ENCODE data around the gene ABCG2.
"Not testable (repeated sequence)": the region's sequence is repeated elsewhere in the genome, so short reads cannot be mapped to it uniquely, and the experiment has no call there.

ABCG2 gene

DNA sequence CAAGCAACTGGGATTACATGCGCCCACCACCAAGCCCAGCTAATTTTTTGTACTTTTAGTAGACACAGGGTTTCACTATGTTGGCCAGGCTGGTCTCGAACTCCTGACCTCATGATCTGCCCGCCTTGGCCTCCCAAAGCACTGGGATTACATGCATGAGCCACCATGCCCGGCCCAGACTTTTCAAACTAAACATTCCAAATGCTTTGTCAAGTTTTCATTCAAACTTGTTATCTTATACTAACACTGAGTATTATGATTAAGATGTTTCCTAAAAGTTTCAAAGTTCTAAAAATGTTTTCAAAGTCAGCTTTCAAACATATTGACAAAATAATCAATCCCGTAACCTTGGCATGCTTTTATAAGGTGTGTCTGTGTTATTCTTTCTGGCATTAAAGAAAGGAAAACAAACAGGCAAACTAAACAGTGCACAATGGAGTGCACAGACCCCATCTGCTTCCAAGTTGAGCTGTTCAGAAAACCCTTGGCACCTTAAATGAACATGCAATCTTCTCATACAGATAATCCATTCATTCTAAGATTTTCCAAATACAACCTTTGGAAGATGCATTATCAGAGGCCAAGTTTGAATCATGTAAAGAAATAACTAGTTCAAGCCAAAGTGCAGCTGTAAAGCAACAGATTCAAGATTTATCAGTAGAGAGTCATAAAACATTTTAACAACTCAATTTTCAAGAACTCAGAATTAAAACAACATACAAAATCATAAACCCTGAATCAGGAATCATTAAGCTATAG lies 49.1 kb downstream of the ABCG2 start:
- DNase-seq, result no peak

GRCh38 chr4:88108747-88109122 lies 49.7 kb downstream of the ABCG2 start:
- no peak for DNase-seq

- not testable (repeated sequence) for DNase-seq
These were observed 50.4 kb downstream of the ABCG2 start for GRCh38 chr4:88108108-88108465.

DNA sequence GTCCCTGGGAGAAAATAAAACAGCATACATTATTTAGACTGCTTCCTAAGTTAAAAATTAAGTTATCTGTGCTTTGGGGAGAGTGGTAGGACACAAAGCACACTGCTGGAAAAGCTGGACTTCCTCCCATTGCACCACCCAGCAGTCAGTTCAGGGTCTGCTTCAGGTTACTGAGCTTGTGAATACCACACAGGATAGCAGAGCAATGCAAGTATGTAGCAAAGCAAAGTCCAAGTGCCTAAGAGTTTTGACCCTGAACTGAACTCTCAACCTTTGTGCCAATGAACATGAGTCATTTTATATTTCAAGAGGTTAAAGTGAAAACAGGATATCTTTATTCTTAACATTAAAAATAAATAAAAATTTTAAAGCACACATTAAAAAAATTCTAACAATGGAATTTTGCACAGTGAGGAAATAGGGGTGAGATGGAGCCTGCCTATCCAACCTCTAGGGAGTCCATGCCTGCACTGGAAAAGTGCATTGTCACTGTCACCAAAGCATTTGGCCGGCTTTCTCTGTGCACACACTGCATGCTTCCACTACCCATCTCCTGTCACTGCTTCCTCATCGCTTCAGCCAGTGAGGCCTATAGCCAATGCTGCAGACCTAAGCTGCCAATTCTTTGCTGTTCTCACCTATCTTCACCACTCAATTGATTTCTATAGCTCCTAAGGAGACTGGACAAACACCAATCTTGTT lies 50.9 kb downstream of the ABCG2 start:
- no peak for DNase-seq

DNA sequence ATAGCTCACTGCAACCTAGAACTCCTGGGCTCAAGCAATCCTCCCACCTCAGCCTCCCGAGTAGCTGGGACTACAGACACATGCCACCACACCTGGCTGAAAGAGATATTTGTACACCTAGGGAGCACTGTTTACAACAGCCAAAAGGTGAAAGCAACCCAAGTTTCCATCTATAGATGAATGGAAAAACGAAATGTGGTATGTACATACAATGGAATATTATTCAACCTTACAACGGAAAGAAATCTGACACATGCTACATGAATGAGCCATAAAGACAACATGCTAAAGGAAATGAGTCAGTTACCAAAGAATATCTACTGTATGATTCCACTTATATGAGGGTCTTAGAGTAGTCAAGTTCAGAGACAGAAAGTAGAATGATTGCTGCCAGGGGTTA lies 52.2 kb downstream of the ABCG2 start:
- no peak for DNase-seq

- DNase-seq, result no peak
These were observed 53.4 kb downstream of the ABCG2 start for GRCh38 chr4:88104902-88105610.

DNA sequence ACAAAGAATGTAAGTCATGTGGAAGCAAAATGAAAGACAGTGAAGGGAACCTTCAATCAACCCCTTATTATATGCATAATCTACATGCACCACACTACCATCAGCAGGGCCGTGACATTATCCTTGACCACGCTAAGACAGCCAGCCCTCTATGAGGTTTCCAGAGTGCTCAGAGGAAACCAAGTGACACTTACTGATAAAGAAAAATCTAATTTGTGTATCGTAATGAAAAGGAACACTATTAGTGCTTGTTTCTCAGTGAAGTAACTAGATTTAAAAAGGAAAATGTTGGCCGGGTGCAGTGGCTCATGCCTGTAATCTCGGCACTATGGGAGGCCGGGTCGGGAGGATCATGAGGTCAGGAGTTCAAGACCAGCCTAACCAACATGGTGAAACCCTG lies 56.4 kb downstream of the ABCG2 start:
- no peak for DNase-seq

GRCh38 chr4:88101165-88101564 lies 57.3 kb downstream of the ABCG2 start:
- DNase-seq, result no peak

- no peak for DNase-seq
These were observed 59.3 kb downstream of the ABCG2 start for GRCh38 chr4:88098993-88099752.

GRCh38 chr4:88097781-88098180 lies 60.7 kb downstream of the ABCG2 start:
- DNase-seq, result no peak

- no peak for DNase-seq
These were observed 61.1 kb downstream of the ABCG2 start for GRCh38 chr4:88097301-88097700.

DNA sequence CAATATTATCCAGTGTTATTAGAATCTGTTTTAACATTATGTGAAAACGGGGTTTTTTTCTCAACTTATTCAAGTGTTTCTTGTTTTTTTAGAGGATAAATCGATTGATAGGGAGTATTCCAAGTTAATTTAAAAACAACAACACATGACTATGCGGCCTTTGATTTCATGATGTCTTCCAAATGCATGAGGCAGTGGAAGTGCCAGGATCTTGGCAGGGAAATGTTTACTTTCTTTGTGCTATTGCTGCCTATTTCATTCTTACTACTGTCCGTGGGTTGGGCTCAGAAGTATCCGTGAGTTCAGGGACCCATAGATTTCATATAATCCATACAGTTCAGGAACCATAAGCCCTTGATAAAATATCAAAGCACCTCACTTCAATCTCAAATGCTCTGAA lies 64.6 kb downstream of the ABCG2 start:
- no peak for DNase-seq

DNA sequence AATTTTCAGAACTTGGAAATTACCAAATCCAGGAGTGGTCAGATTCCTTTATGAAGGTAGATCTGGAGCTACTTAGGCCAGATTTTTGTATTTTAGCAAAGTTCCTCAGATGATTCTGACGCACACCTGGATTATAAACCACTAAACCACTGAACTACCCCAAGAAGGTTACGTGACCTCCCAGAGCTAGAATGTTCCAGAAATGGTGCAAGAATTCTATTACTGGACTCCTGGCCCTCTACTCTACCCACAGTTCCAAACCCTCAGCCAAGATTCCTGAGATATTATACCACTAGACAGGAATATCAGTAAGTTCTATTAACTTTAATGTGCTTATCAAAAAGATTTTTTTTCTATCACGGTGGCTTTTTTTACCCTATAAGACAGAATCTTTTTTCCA lies 67.1 kb downstream of the ABCG2 start:
- DNase-seq, result no peak

- DNase-seq, result no peak
These were observed 67.5 kb downstream of the ABCG2 start for GRCh38 chr4:88090898-88091297.

- no peak for DNase-seq
These were observed 71.4 kb downstream of the ABCG2 start for GRCh38 chr4:88087004-88087403.

DNA sequence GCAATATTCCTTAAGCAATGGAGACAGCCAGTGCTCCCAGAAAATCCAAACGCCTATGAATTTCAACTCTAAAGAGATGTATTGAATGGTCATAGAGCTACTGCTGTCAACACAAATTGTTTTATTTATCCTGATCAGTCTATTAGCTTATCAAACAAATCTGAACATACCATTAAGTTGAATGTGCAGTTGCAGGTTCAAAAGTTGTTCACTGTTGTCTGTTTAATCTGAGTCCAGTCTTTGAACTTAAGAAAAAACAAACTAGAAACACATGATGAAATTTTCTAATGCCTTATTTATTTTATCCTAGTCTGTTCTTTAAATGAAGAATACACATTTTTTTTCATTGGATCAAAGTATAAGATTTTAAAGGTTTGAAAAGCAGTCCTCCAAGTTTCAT lies 77.8 kb downstream of the ABCG2 start:
- DNase-seq, result no peak

GRCh38 chr4:88078579-88078978 lies 79.9 kb downstream of the ABCG2 start:
- no peak for DNase-seq

DNA sequence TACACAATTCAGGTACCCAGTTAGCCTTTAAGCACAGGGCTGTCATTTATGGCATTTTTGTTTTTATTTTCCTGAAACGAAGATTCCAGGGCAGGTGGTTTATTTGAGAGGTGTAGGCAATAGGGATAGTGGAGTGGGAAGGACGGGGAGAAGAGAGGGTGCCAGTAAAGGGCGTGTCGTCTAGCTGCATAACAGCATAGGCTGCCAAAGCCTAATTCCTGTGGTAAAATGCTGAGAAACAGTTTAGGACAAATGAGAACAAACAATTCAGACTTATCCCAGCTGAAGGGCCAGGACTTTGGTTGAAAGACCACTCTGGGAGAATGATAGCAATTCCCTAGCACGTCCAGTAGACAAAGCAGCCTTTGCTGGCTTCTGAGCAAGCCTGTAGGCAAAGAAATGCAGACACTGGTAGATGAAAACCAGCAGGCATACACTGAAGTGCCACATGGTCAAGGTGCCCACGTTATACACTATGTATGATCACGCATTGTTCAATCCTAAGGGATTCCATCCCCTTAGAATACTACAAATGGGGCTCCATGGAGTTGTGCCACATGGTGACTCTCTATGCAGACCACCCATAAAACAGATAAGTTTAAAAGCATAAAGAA lies 80.4 kb downstream of the ABCG2 start:
- no peak for DNase-seq

DNA sequence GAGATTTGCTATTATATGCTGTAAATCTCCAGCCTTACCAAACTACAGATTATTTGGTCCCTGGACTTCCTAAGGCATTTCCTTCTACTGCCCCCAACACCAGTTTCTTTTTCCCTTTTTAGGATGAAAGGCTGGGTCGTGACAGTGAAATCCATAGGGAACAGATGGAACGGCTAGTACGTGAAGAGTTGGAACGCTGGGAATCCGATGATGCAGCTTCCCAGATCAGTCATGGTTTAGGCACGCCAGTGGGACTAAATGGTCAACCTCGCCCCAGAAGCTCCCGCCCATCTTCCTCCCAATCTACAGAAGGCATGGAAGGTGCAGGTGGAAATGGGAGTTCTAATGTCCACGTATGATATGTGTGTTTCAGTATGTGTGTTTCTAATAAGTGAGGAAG lies 83.1 kb downstream of the ABCG2 start:
- DNase-seq, result no peak

DNA sequence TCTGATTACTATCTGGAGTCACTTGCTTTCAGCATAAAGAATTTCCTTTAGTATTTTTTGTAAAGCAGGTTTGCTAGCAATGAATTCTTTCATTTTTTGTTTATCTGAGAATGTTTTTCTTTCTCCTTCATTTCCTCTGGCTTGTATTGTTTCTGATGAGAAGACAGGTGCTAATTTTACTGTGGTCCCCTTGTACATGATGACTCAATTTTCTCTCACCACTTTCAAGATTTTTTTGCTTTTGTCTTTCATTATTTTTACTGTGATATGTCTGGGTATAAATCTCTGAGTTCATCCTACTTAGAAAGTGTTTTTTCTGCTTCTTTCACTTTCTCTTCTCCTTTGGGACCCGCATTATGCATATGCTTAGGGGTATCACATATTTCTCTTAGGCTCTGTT lies 88.4 kb downstream of the ABCG2 start:
- no peak for DNase-seq

GRCh38 chr4:88064410-88064809 lies 94.0 kb downstream of the ABCG2 start:
- DNase-seq, result no peak

DNA sequence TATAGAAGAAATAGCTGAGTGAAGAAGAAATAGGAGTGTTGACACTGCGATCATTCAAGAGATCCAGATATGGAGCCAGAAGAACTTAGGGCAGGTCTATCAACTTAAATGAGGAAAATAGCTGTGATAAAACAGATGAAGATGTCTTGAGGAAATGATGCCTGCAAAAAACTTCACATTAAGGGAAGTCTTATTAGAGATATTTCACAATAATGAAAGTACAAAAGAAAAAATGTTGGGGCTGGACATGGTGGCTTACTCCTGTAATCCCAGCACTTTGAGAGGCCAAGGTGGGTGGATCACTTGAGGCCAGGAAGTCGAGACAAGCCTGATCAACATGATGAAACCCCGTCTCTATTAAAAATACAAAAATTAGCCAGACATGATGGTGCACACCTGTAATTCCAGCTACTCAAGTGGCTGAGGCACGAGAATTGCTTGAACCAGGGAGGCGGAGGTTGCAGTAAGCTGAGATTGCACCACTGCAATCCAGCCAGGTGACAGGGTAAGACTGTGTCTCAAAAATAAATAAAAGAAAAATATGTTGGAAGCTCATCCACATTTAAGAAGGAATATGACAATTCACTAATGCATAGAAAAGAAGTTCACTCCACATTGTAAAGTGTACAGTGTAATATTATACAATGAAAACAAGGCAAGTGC lies 94.7 kb downstream of the ABCG2 start:
- DNase-seq, result no peak
